GM21381 (cell line): Measurements from ENCODE around the gene ZFYVE16.
"Not testable (repeated sequence)": the region's sequence is repeated elsewhere in the genome, so short reads cannot be mapped to it uniquely, and the experiment has no call there.

Experiments used
- ATAC-seq: cut with Tn5 transposase; IDR thresholded peaks from one replicate; pipeline ENCODE4 v1.9.1; 2021; ENCODE audit warnings: mild to moderate bottlenecking, moderate library complexity; ENCODE audit not compliant: unreplicated experiment

Gene ZFYVE16

DNA sequence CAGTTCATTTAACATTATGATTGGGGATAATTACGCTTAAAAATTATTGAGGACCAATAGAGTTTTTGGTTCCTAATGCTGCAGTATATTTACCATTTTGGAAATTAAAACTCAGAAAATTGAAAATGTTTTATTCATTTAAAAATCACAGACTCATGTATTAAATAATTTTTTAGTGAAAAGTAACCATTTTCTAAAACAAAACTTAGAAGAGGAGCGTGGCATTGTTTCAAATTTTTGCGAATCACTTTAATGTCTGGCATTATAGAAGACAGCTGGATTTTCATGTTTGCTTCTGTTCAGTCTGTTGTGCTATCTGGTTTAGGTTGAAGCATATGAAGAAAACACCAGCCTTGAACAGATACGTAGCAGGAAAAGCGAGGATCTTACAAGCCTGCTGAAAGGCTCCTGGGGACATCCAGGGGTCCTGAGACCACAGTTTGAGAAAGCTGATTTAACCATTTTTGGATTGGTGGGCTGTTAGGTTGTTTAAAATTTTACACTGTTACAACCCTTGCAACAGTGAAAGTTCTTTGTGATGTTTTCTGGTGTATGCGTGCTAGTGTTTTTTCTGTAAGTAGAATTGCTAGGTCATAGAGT, 1.6 kb downstream of the ZFYVE16 start:
- no peak for ATAC-seq

GRCh38 chr5:80411589-80412219, 3.8 kb downstream of the ZFYVE16 start:
- ATAC-seq, result no peak

GRCh38 chr5:80414113-80414512, 6.2 kb downstream of the ZFYVE16 start:
- no peak for ATAC-seq

GRCh38 chr5:80417973-80418372, 10.1 kb downstream of the ZFYVE16 start:
- ATAC-seq, result no peak

GRCh38 chr5:80424365-80424764, 16.5 kb downstream of the ZFYVE16 start:
- ATAC-seq, result not testable (repeated sequence)

DNA sequence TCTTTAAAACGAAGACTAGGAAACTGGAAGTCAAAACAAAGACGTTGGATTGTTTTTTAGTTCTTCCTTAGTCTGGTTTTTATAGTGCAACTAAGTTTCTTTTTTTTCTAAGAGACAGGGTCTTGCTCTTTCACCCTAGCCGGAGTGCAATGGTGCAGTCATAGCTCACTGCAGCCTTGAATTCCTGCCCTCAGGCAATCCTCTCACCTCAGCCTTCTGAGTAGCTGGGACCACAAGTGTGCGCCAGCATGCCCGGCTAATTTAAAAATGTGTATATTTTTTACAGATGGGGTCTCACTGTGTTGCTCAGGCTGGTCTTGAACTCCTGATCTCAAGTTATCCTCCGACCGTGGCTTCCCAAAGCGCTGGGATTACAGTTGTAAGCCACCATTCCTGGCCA, 27.6 kb downstream of the ZFYVE16 start:
- ATAC-seq, result no peak

DNA sequence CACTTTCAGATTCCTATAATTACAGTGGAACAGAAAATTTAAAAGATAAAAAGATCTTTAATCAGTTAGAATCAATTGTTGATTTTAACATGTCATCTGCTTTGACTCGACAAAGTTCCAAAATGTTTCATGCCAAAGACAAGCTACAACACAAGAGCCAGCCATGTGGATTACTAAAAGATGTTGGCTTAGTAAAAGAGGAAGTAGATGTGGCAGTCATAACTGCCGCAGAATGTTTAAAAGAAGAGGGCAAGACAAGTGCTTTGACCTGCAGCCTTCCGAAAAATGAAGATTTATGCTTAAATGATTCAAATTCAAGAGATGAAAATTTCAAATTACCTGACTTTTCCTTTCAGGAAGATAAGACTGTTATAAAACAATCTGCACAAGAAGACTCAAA, 29.5 kb downstream of the ZFYVE16 start:
- no peak for ATAC-seq

DNA sequence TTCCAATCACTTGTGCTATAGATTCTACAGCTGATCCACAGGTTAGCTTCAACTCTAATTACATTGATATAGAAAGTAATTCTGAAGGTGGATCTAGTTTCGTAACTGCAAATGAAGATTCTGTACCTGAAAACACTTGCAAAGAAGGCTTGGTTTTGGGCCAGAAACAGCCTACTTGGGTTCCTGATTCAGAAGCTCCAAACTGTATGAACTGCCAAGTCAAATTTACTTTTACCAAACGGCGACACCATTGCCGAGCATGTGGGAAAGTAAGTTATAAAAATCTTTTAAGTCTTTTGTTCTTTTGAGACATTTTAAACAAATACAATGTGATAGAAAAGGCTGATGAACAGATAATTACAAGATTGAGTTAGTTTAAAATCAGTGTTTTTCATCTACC, 30.9 kb downstream of the ZFYVE16 start:
- ATAC-seq, result no peak

DNA sequence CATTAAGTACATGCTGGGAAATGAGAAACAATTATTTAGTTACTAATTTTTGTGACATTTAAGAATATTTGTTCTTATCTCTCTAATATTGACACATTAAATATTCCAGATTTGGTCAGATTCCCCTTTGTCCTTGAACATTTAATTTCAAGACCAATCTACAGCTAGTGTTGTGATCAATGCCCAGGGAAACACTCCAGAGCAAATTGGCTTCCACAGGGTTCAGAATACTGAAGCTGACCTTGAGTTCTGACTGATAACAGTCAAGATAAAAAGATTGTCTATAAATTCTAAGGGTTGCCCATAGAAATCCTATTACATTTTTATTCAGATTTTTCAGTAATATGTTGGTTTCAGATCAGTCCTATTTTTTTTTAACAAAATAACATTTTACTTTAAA, 31.3 kb downstream of the ZFYVE16 start:
- no peak for ATAC-seq

DNA sequence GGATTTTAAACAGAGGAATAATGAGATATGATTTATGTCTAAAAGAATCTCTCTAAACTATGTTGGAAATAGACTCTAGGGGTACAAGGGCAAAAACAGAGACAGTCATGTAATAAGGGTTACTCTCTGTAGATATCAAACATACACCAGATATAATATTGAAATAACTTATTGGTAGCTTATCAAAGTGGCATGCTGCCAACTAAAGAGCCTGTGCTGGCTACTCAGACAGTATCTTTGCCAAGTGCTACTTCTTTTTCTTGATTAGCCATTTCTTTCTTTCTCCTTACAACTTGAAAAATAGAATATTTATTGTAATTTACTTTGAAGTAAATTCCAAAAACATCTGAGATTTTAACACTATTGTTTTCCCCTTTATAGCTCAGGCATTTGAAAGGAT, 34.9 kb downstream of the ZFYVE16 start:
- no peak for ATAC-seq

DNA sequence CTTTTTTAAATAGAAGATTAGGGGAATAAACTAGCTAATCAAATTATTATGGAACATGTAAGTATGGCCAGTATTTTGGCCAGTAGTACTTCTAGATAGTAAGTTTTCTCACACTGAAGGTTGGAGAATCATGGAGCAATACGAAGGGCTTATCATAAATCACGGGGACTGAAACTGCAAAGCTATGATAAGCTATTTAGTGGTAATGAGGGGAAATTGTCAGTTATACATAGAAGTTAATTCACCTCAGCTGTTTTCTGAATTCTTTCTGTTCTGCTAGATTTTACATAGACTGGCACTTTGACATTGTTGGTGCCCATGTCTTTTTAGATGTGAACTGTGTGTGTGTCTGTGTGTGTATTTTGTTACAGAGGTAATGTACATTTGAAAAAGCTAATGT, 45.5 kb downstream of the ZFYVE16 start:
- ATAC-seq, result no peak

- ATAC-seq, result no peak
Observed at GRCh38 chr5:80463269-80463668, 55.4 kb downstream of the ZFYVE16 start.

DNA sequence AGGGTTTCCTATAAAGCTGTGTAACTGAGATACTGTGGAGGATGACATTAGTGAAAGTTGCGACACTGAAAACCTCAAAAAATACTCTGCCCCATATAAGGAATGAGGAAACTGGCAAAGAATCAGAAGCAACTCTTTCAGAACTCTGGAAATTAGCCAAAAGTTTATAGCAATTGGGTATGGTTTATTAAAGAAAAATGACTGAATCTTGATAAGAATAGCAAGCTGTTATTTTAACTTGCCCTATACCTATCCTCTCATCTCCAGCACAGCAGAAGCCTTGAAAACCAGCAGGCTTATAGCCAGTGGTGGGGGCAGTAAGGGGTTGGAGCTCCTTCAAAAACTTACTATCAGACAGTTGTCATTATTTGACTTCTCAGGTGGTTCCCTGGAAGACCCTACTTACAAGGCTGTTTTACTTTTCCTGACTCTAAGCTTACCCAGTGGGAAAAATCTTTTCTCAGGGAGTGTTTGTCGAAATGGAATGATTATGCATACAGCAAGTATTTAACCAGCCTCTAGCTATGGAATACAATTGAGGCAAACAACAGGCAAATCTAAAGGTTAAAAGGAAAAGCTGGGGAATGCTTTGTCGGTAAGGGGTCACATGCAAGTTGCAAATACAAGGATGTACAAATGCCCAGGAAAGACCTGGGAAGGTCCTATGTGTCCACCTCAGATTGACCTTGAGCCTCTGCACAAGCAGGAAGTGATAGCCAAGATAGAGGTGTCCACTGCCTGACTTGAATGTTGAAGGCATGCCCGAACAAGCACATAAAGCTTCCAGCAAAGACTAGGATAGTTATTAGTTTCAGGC, 59.0 kb downstream of the ZFYVE16 start:
- no peak for ATAC-seq

GRCh38 chr5:80468131-80468530, 60.3 kb downstream of the ZFYVE16 start:
- ATAC-seq, result no peak

DNA sequence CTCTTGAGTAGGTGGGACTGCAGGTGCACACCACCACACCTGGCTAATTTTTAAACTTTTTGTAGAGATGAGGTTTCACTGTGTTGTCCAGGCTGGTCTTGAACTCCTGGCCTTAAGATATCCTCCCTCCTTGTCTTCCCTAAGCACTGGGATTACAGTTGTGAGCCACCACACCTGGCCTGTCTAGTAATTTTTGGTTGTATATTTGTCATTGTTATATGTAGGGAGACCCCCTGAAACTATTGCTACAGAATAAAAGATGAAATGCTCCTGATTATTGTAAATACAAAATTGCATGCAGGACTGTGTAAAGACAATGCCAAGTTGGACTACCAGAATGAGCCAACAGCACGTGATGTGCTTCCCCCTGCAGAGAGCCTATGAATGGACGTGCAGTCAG, 62.8 kb downstream of the ZFYVE16 start:
- not testable (repeated sequence) for ATAC-seq

- ATAC-seq, result no peak
Observed at GRCh38 chr5:80474929-80475328, 67.1 kb downstream of the ZFYVE16 start.

GRCh38 chr5:80479713-80480112, 71.8 kb downstream of the ZFYVE16 start:
- ATAC-seq, result no peak

DNA sequence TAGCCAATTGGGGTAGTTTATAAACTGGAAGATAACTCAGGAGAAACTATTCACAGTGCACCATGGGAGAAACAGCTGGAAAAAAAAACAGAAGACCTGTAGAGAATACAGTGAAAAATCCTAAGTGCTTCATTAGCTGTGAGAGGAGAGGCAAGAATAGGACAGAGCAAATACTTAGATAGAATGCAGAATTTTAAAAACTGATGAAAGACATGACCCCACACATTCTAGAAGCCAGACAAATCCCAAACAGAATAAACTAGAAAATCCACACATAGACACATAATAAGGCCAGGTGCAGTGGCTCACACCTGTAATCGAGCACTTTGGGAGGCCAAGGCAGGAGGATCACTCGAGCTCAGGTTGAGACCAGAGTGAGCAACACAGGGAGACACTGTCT, 72.5 kb downstream of the ZFYVE16 start:
- ATAC-seq, result no peak

- no peak for ATAC-seq
Observed at GRCh38 chr5:80481019-80481893, 73.4 kb downstream of the ZFYVE16 start.

GRCh38 chr5:80482578-80482977, 74.7 kb downstream of the ZFYVE16 start:
- ATAC-seq, result no peak

- ATAC-seq, result no peak
Observed at GRCh38 chr5:80483636-80484232, 75.9 kb downstream of the ZFYVE16 start.
